ENCODE results near the gene TSEN34.
"Not testable (repeated sequence)": the region's sequence is repeated elsewhere in the genome, so short reads cannot be mapped to it uniquely, and the experiment has no call there.

The TSEN34 gene

GRCh38 chr19:54160182-54160811 lies 30.8 kb upstream of the TSEN34 start:
- DNase-seq (ENCODE audit: low read depth in 4 of 4, low spot score in 1 of 4): no peak

DNA sequence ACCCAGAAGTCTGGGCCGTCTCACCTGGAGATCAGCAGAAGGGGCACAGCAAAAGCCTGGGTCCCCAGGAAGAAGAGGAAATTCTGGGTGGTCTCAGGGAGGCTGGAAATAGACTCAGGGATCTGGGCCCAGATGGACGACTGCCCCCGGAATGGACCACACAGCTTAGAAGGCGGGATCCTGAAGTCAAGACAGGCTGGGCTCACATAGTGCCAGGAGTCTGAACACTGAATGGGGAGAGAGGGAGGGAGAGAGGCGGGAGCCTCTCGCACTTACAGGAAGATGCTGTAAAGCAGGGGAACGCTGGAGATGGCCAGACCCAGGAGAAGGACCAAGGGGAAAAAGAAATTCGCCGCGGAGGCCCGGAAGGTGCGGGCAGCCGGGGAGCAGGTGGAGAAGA lies 30.3 kb upstream of the TSEN34 start:
- DNase-seq (ENCODE audit: low read depth in 4 of 4, low spot score in 1 of 4): no peak

- peak; percentile 59 to 76 (median 68) for DNase-seq (ENCODE audit: low read depth in 4 of 4, low spot score in 1 of 4)
Measured at GRCh38 chr19:54162241-54162805, 28.8 kb upstream of the TSEN34 start.

GRCh38 chr19:54162884-54163283 lies 28.2 kb upstream of the TSEN34 start:
- no peak for DNase-seq (ENCODE audit: low read depth in 4 of 4, low spot score in 1 of 4)

DNA sequence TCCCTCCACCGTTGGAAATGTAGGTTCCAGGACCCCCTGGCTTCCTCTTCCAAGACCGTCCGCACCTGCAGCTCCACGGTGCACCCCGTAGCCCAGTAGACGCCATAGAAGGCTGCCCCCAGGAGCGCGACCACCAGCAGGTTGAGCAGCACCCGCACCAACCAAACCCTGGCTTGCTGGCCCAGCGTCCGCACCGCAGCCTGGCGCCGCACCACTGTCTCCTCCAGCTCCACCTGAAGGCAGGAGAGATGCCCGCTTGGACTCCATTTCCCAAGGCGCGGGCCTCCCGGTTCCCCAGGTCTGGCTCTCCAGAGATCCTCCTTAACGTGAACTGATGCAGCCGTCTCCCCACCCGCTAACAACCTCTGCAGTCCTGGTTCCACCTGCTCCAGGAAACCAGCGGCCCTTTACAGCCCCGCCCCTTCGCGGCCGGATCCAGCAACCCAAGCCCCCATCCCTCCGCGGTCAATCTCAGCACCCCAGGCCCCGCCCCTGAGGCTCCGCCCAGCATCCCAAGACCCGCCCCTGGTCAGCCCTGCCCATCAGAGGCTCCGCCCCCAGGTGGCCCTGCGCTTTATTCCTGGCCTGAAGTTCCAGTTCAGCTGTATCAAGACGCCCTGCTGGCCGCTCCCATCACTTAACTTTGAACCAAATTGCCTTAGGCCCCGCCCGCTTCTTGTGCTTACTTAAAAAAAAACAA lies 26.6 kb upstream of the TSEN34 start:
- peak in 2 of 4 experiments; percentile 14 to 48 for DNase-seq (ENCODE audit: low read depth in 4 of 4, low spot score in 1 of 4)

GRCh38 chr19:54165222-54165621 lies 25.9 kb upstream of the TSEN34 start:
- no peak for DNase-seq (ENCODE audit: low read depth in 4 of 4, low spot score in 1 of 4)

- DNase-seq (ENCODE audit: low read depth in 4 of 4, low spot score in 1 of 4): peak; percentile 83 to 95 (median 90)
Measured at GRCh38 chr19:54168174-54168917, 22.8 kb upstream of the TSEN34 start.

GRCh38 chr19:54169149-54169740 lies 21.9 kb upstream of the TSEN34 start:
- DNase-seq (ENCODE audit: low read depth in 4 of 4, low spot score in 1 of 4): no peak

DNA sequence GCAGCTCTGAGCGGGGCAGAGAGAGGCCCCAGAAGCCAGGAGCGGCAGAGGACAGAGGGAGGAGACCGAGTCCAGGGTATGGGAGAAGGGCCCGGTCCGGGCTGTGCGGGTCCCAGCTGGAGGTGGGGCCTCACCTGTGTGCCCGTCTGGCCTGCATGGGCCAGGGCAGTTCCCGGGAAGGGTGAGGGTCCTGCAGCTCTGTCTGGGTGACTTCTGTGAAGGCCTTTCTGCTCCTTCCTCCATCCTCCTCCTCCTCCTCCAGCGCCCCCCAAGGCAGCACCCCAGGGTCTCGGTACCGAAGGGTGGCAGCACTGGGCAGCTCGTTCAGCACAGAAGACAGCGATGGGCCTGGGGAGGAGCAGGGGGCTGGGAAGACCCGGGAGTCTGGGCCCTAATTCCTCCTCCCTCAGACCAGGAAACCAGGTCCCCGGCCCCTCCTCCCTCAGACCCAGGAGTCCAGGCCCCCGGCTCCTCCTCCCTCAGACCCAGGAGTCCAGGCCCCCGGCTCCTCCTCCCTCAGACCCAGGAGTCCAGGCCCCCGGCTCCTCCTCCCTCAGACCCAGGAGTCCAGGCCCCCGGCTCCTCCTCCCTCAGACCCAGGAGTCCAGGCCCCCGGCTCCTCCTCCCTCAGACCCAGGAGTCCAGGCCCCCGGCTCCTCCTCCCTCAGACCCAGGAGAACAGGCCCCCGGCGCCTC lies 19.2 kb upstream of the TSEN34 start:
- DNase-seq (ENCODE audit: low read depth in 4 of 4, low spot score in 1 of 4): not testable (repeated sequence)

DNA sequence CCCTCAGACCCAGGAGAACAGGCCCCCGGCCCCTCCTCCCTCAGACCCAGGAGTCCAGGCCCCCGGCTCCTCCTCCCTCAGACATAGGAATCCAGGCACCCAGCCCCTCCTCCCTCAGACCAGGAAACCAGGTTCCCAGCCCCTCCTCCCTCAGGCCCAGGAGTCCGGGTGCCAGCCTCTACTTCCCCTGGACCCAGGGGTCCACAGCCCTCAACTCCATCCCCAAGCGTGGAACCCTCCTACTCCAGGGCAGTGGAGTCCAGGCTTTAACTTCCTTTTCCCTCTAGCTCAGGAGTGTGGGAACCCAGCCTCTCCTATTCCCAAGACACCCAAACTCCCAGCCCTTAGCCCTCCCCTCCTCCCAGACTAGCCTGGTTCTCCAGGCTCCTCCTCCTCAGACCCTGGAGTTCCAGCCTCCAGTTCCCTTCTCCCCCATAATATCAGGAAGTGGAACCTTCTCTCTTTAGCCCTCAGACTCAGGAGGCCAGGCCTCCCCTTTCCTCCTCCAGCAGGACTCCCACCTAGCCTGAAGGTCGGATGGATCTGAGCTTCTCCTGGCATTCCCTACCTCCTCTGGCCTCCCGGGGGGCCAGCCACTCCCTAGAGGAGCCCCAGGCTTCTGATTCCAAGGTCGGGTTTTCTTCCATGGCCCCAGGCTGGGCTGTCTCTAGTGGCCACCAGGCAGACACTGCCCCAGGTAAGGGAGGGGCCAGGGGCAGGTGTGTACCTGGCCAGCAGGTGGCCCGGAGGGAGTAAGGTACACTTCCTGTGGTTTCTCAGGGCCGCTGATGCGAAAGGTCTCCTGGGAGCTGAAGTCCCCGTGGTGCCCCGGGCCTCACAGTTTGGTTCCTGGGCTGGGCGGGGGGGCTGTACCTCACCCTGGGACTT lies 18.4 kb upstream of the TSEN34 start, which contains the start of gene TMC4:
Gene TMC4 (minus strand): TSS at position 690 of the 888 bp plus-strand sequence. CDS start 43 bp downstream, at position 647.
- no peak for DNase-seq (ENCODE audit: low read depth in 4 of 4, low spot score in 1 of 4)

GRCh38 chr19:54173359-54173699 lies 17.8 kb upstream of the TSEN34 start:
- DNase-seq (ENCODE audit: low read depth in 4 of 4, low spot score in 1 of 4): no peak

DNA sequence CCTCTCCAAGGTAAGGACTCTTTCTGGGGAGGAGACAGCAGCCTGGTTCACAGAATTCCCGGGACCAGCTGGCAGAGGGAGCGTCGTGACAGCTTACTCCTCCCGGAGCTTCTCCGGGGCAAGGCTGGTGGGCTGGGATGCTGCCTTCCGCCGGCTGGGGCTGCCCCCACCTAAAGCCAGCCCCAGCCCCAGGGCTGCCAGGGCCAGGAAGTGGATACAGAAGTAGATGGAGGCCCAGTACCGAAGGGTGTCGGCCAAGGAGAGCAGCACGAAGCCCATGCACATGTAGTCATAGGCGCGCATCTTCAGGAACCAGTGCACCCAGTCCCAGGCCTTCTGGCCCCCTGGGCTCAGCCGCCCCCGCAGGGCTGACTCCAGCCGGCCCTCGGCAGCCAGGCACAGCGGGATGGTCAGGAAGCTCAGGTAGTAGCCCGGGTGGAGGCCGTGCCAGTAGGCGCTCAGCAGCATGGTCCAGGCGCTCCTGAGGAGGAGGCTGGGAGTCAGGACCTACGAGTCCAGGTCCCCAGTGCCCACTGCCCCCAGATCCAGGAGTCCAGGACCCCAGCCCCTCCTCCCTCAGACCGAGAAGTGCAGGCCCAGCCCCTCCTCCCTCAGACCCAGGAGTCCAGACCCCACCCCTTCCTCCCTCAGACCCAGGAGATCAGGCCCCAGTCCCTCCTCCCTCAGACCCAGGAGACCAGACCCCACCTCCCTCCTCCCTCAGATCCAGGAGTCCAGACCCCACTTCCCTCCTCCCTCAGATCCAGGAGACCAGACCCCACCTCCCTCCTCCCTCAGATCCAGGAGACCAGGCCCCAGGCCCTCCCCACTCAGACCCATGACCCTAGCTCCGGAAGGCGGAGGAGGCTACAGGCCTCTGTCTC lies 16.9 kb upstream of the TSEN34 start:
- DNase-seq (ENCODE audit: low read depth in 4 of 4, low spot score in 1 of 4): no peak

GRCh38 chr19:54178581-54179261 lies 12.4 kb upstream of the TSEN34 start:
- peak in 1 of 4 experiments; percentile 39 for DNase-seq (ENCODE audit: low read depth in 4 of 4, low spot score in 1 of 4)

DNA sequence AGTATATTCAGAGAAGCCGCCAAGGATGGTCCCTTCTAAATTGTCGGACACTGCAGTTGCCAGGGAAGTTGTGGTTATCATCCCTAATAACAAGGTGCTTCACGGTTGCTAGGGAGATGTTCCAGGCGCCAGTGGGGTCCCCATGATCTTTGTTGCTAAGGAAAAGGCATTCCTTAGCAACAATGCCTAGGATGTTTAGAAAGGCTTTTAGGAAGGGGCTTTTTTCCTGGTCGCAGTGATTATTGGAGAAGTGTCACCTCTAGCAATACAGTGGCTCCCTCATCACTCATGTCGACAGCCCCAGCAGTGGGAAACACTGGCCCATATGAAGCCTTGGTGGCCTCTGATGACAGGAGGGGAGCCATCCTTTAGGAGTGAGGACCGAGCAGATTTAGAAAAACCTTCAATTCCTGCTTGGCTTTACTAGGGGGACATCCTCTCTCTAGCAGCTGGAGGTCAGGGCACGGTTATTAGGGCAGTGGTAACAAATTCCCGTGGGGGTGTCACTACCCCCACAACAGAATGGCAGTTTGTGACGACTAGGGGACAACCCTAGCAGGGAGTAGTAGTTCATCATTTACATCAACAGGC lies 11.8 kb upstream of the TSEN34 start:
- DNase-seq (ENCODE audit: low read depth in 4 of 4, low spot score in 1 of 4): no peak

DNA sequence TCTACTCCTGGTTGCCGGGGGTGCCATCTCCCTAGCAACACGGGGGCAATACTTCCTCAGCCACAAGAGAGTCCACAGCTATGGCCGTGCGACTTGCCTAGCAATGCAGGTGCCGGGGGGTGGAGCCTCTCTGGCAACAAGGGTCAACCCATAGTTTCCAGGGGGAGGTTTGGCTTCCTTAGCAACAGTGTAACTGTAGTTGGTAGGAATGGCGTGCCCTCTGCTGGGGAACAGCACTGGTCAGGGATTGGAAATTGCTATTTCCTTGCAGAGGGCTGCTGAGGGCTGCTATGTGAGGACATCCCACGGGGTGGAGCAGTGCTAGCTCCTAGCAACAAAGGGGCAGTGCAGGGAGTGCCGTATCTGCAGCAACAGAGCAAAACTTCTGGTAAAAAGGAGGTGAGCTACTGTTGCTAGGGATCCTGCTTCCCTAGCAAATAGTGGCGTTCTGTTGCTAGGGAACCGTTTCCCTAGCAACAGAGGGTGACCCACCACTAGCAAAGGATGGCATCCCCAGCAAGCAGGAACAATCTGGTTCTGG lies 11.1 kb upstream of the TSEN34 start:
- DNase-seq (ENCODE audit: low read depth in 4 of 4, low spot score in 1 of 4): no peak

DNA sequence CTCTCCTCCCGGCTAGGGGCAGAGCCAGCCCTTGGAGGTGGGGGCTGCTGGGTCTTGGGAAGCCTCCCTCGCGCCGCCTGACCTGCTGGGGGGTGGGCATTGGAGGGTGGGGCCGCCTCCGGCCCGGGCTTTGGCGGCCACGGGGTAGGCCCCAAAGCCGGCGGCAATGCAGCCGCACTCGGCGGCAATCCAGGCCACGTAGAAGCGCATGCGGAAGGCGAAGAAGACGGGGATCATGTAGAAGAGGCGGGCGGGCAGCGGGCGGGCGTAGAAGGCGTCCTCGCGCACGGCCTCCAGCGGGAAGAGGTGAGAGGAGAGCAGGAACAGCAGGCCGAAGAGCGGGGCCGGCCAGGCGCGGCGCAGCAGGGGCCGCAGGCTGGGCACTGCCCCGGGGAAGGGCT lies 10.4 kb upstream of the TSEN34 start:
- no peak for DNase-seq (ENCODE audit: low read depth in 4 of 4, low spot score in 1 of 4)

- DNase-seq (ENCODE audit: low read depth in 4 of 4, low spot score in 1 of 4): not testable (repeated sequence)
Measured at GRCh38 chr19:54181894-54182293, 9.2 kb upstream of the TSEN34 start.

DNA sequence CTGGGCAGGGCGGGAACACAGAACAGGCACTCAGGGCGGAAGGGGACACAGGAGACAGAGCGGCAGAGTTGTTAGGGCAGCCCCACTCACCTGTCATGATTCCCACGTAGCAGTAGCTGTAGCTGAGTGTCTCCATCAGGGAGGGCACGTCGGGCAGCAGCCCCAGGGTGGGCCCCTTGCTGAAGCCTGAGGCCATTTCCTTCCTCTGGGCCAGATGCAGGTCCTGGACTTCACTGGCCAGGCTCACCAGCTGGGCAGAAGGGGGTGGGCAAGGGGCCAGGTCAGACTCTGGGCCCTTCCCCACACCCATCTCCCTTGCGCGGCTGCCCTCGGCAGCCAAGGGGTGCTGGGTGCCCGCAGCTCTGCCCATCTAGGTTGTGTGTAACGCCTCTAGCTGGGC lies 7.7 kb upstream of the TSEN34 start:
- no peak for DNase-seq (ENCODE audit: low read depth in 4 of 4, low spot score in 1 of 4)

Measured in stimulated activated CD4-positive, alpha-beta T cell treated with anti-CD3 and anti-CD28 coated beads, Interleukin-1b, Interleukin-23, amount 100 ng/mL, for 24 hours (primary cell).